HepG2 (cell line): ENCODE results near the gene AMPH. TPM values are rescaled to one million over a fixed set of nuclear protein-coding genes. Genes with fewer than 3 reads are reported as not detected.
A peak's percentile ranks its signal among the peaks of the same experiment; 100 is the strongest.

Experiments used
- ATAC-seq: fragments of 200-7000 bp; cut with Tn5 transposase; 3 replicates; pipeline ENCODE4 v1.9.1; 2020; ENCODE audit warnings: mild to moderate bottlenecking, moderate library complexity
- Bru-seq: library from RNA; stranded (reverse); fragments of 400-500 nt; gene quantifications from one replicate; lab custom pipeline; 2021; lab: Mats Ljungman, UMichigan
- BruChase-seq, 2 experiments: library from RNA; stranded (reverse); fragments of 400-500 nt; gene quantifications; one replicate each; lab custom pipeline; 2021; lab: Mats Ljungman, UMichigan
- BruUV-seq: library from RNA; stranded (reverse); fragments of 400-500 nt; replicated peaks from 2 replicates; lab custom pipeline; 2021; lab: Mats Ljungman, UMichigan
- CTCF ChIA-PET: fragments of 300-600 bp; formaldehyde crosslinking; extraction: SDS; loops from one replicate; lab custom pipeline; 2021; ENCODE audit warnings: low total read pairs, inconsistent platforms, low intra/inter-chr PET ratio; lab: Yijun Ruan, JAX
- POLR2A ChIA-PET: fragments of 350-600 bp; sonication (Branson Sonifier 250); formaldehyde crosslinking; loops from one replicate; lab custom pipeline; 2020; ENCODE audit warnings: antibody characterized with exemption, inconsistent platforms; lab: Yijun Ruan, JAX
- DNase-seq: peaks from one replicate; pipeline ENCODE4 v3.0.0-alpha.2; 2015; ENCODE audit warnings: low spot score
- FAIRE-seq: peaks from 3 replicates; lab custom pipeline; 2011; peaks lifted over from hg19 to GRCh38; lab: Jason Lieb, UNC
- H2AFZ ChIP-seq: one replicate; pipeline ENCODE4 v1.6.1; 2011; ENCODE audit warnings: low read length, inconsistent platforms
- H3K27ac ChIP-seq: fragments of 300-600 bp; 3 replicates; pipeline ENCODE4 v1.8.0; 2011; ENCODE audit warnings: mixed run types, mild to moderate bottlenecking, mixed read lengths, low read length, inconsistent platforms; ENCODE audit not compliant: insufficient read depth; ENCODE audit errors: extremely low read length
- H3K27me3 ChIP-seq, 2 experiments: fragments of 200-600 bp in 1 of 2; 2 replicates in 1 of 2; 3 replicates in 1 of 2; pipeline versions ENCODE4 v1.6.0 to v1.8.0; 2011; ENCODE audit warnings: low read length in 2 of 2, mild to moderate bottlenecking in 2 of 2, moderate library complexity in 2 of 2, inconsistent platforms in 1 of 2; ENCODE audit not compliant: insufficient read depth in 2 of 2, control insufficient read depth in 1 of 2
- H3K36me3 ChIP-seq, 2 experiments: fragments of 200-600 bp in 1 of 2; replicated peaks in 1 of 2; 2 replicates in 1 of 2; 3 replicates in 1 of 2; pipeline versions ENCODE4 v1.5.1 to v1.8.0; 2011; ENCODE audit warnings: low read length in 2 of 2, inconsistent platforms in 1 of 2; ENCODE audit not compliant: insufficient read depth in 2 of 2, control insufficient read depth in 1 of 2
- H3K4me1 ChIP-seq: 2 replicates; pipeline ENCODE4 v1.5.1; 2012; ENCODE audit warnings: low read length, inconsistent platforms; ENCODE audit not compliant: insufficient read depth
- H3K4me2 ChIP-seq: 2 replicates; pipeline ENCODE4 v1.6.0; 2011; ENCODE audit warnings: low read depth, low read length, inconsistent platforms
- H3K4me3 ChIP-seq, 3 experiments: fragments of 200-600 bp in 1 of 3; sonication (generic), shearing (Covaris generic) in 1 of 3; replicated peaks in 1 of 3; 2 replicates each; pipeline ENCODE4 v1.5.1; 2011 to 2016; ENCODE audit warnings: low read length in 3 of 3, inconsistent platforms in 2 of 3, low read depth in 2 of 3, mild to moderate bottlenecking in 2 of 3, control low read depth in 1 of 3, mixed read lengths in 1 of 3; ENCODE audit not compliant: insufficient read depth in 1 of 3
- H3K79me2 ChIP-seq: one replicate; pipeline ENCODE4 v1.6.1; 2011; ENCODE audit warnings: low read length, inconsistent platforms; ENCODE audit not compliant: insufficient read depth
- H3K9ac ChIP-seq: 2 replicates; pipeline ENCODE4 v1.6.0; 2011; ENCODE audit warnings: mild to moderate bottlenecking, low read depth, low read length, inconsistent platforms; ENCODE audit not compliant: insufficient read depth
- H3K9me3 ChIP-seq: 2 replicates; pipeline ENCODE4 v1.5.1; 2012; ENCODE audit warnings: mild to moderate bottlenecking, low read length
- H4K20me1 ChIP-seq: 2 replicates; pipeline ENCODE4 v1.6.0; 2011; ENCODE audit warnings: inconsistent platforms, mild to moderate bottlenecking, low read length, moderate library complexity; ENCODE audit not compliant: insufficient read depth
- SP2 ChIP-seq: sonication (generic); formaldehyde crosslinking; IDR thresholded peaks from 2 replicates; pipeline ENCODE4 v1.5.1; 2020; ENCODE audit warnings: mild to moderate bottlenecking, missing genetic modification reagents
- ZNF263 ChIP-seq: sonication (generic); formaldehyde crosslinking; IDR thresholded peaks from 2 replicates; pipeline ENCODE4 v1.4.0; 2020; ENCODE audit warnings: missing genetic modification reagents
- WGBS: methylation state at CpG from one replicate; pipeline ENCODE4 v1.1.6; 2017; ENCODE audit warnings: low lambda C conversion rate; 5-methylcytosine and 5-hydroxymethylcytosine counted together
- in situ Hi-C: cut with HindIII; loops from 2 replicates; pipeline ENCODE4 v1.10.0; 2017; ENCODE audit warnings: low pct_unique_long_range_greater_than_20kb; ENCODE audit not compliant: extremely low pct_ligation_motif_present
- intact Hi-C: fragments of 100-400 bp; cut with micrococcal nuclease; formaldehyde crosslinking; loops from one replicate; pipeline ENCODE4 v1.10.0; 2022; ENCODE audit not compliant: unreplicated experiment
- long read RNA-seq, 2 experiments: library from RNA in 1 of 2; library from polyadenylated mRNA in 1 of 2; stranded (forward) in 1 of 2; unstranded in 1 of 2; transcript quantifications; one replicate each; pipeline ENCODE4 v2.0.0, GENCODE V29; 2019 to 2022
- polyA minus RNA-seq, 3 experiments: library from RNA; depleted of rRNA, polyadenylated mRNA; stranded (reverse); fragments of >200 nt; gene quantifications; 2 replicates each; pipeline ENCODE4 v1.2.3, GENCODE V29; 2011; ENCODE audit warnings: low replicate concordance in 1 of 3
- polyA plus RNA-seq, 8 experiments: library from polyadenylated mRNA; depleted of rRNA in 3 of 8; stranded (reverse) in 7 of 8; unstranded in 1 of 8; fragments of >200 nt; fragmentation: Illumina TruSeq in 4 of 8; extraction: Trizol in 4 of 8; gene quantifications; 2 replicates each; pipeline versions ENCODE4 v1.2.1 to v1.2.3, GENCODE V29; 2011 to 2016; ENCODE audit warnings: low read depth in 4 of 8, missing spikeins in 1 of 8, mixed read lengths in 1 of 8; ENCODE audit not compliant: insufficient read depth in 1 of 8
- total RNA-seq, 5 experiments: library from RNA; depleted of rRNA; stranded (reverse); fragments of >200 nt; fragmentation: Illumina TruSeq; extraction: Trizol; gene quantifications; 2 replicates each; pipeline ENCODE4 v1.2.3, GENCODE V29; 2016; ENCODE audit warnings: low read depth in 1 of 5

AMPH gene
- total RNA-seq (2016; rRNA removed; fragmentation: Illumina TruSeq; extraction: Trizol) (not detected in 2 replicates), polyA plus RNA-seq (2011; rRNA removed) (not detected in 2 replicates), polyA minus RNA-seq (2011; rRNA and poly(A)+ RNA removed; ENCODE audit: low replicate concordance) (not detected in 2 replicates), Bru-seq, nascent RNA (not detected), BruChase-seq, experiment 1, labeled RNA remaining after a 6-hour chase (percentile 4 among the genes with signal in this experiment), BruChase-seq, experiment 2, labeled RNA remaining after a 2-hour chase (percentile 4 among the genes with signal in this experiment)
- not detected in 2 replicates for total RNA-seq (2016; cell fraction: cytosol; rRNA removed; fragmentation: Illumina TruSeq; extraction: Trizol; ENCODE audit: low read depth)
- total RNA-seq (2016; cell fraction: insoluble cytoplasmic fraction; rRNA removed; fragmentation: Illumina TruSeq; extraction: Trizol), result not detected in 2 replicates
- total RNA-seq (2016; cell fraction: membrane; rRNA removed; fragmentation: Illumina TruSeq; extraction: Trizol), result not detected in 2 replicates
- not detected in 2 replicates for total RNA-seq (2016; cell fraction: nucleus; rRNA removed; fragmentation: Illumina TruSeq; extraction: Trizol)
- polyA plus RNA-seq (2011; cell fraction: cytosol; rRNA removed), result not detected in 2 replicates
- polyA plus RNA-seq (2011; cell fraction: nucleus; rRNA removed), result not detected in 2 replicates
- not detected in 2 replicates for polyA plus RNA-seq (2012)
- not detected in 2 replicates for polyA plus RNA-seq (2016; cell fraction: cytosol; fragmentation: Illumina TruSeq; extraction: Trizol; ENCODE audit: low read depth)
- polyA plus RNA-seq (2016; cell fraction: insoluble cytoplasmic fraction; fragmentation: Illumina TruSeq; extraction: Trizol; ENCODE audit: low read depth), result not detected in 2 replicates
- polyA plus RNA-seq (2016; cell fraction: membrane; fragmentation: Illumina TruSeq; extraction: Trizol; ENCODE audit: low read depth), result not detected in 2 replicates
- polyA plus RNA-seq (2016; cell fraction: nucleus; fragmentation: Illumina TruSeq; extraction: Trizol; ENCODE audit: insufficient read depth, low read depth), result not detected in 2 replicates
- polyA minus RNA-seq (2011; cell fraction: cytosol; rRNA and poly(A)+ RNA removed), result not detected in 2 replicates
- polyA minus RNA-seq (2011; cell fraction: nucleus; rRNA and poly(A)+ RNA removed), result not detected in 2 replicates
- long read RNA-seq, experiment 1, result 0 reads
- long read RNA-seq, experiment 2, result 0 reads

GRCh38 chr7:38630720-38631673 lies at the start of gene AMPH:
Gene AMPH, minus strand, starts transcription at chr7:38631373. Its CDS starts 22 bp downstream, at chr7:38631351.
- DNase-seq, result no peak
- Histone ChIP-seq H3K9me3 (no peaks in the 10 kb centered on the region), H3K4me3 (no peak within 1 kb of the TSS; a peak in 1 of 6 replicates), H3K9ac (no peak within 1 kb of the TSS), H3K4me2 (no peak within 1 kb of the TSS), H2AFZ (no peak within 1 kb of the TSS), H3K27me3 (peaks cover 1 to 22% of the 10 kb centered on the region in 2 experiments; a peak in 3 of 5 replicates), H3K36me3 (no peaks in the 10 kb centered on the region), H3K27ac (no peak within 1 kb of the TSS), H3K4me1 (no peaks in the 10 kb centered on the region), H4K20me1 (no peaks in the 10 kb centered on the region), H3K79me2 (no peaks in the 10 kb centered on the region)
- 12% methylated on average over 45 of the region's 105 CpGs for WGBS
- BruUV-seq, result no TSS peak
- ChIA-PET CTCF (no interaction called here), POLR2A (no interaction called here)
- no peak for TF ChIP-seq SP2 (CRISPR knock-in tag)
- TF ChIP-seq ZNF263, result peak; percentile 80
- in situ Hi-C loops (no loop called here), intact Hi-C loops (no loop called here)
- peak; percentile 37 for ATAC-seq
- no peak for FAIRE-seq
